Motor neuron (in vitro differentiated cells): ENCODE measurements around the gene IGSF5. TPM values are rescaled to one million over a fixed set of nuclear protein-coding genes. Genes with fewer than 3 reads are reported as not detected.

ENCODE experiments used
- ATAC-seq, 8 experiments: fragments of 200-7000 bp; cut with Tn5 transposase; replicated peaks in 6 of 8; 2 replicates each; pipeline ENCODE4 v1.8.0; 2021; ENCODE audit warnings: mild to moderate bottlenecking in 8 of 8, moderate library complexity in 8 of 8
- H3K27ac ChIP-seq, 2 donors: fragments of 250-450 bp; sonication (Bioruptor Pico); 2 replicates each; pipeline ENCODE4 v1.9.0; 2021; ENCODE audit warnings: antibody characterized with exemption in 2 of 2, mild to moderate bottlenecking in 2 of 2, moderate library complexity in 1 of 2
- H3K4me1 ChIP-seq, 2 donors: fragments of 250-450 bp; sonication (Bioruptor Pico); replicated peaks in 1 of 2; 2 replicates each; pipeline ENCODE4 v1.6.1; 2021; ENCODE audit warnings: antibody characterized with exemption in 2 of 2, mild to moderate bottlenecking in 2 of 2, moderate library complexity in 1 of 2
- H3K4me3 ChIP-seq, 5 donors: fragments of 250-450 bp; sonication (Bioruptor Pico); 2 replicates each; pipeline ENCODE4 v1.9.0; 2021; ENCODE audit warnings: antibody characterized with exemption in 5 of 5, mild to moderate bottlenecking in 5 of 5, moderate library complexity in 4 of 5
- WGBS, 10 experiments: fragments of 450-650 bp; shearing (Covaris generic); methylation state at CpG; one replicate each; pipeline ENCODE4 v1.0.0; 2022; 5-methylcytosine and 5-hydroxymethylcytosine counted together
- in situ Hi-C, 9 experiments: fragments of 400-800 bp; cut with MboI; loops; one replicate each; pipeline ENCODE4 v1.15.0; 2021; ENCODE audit warnings: low sequenced_read_pairs in 9 of 9, low pct_unique_long_range_greater_than_20kb in 2 of 9; ENCODE audit not compliant: unreplicated experiment in 9 of 9
- total RNA-seq, 8 experiments: library from RNA; unstranded; fragments of 300-600 nt; gene quantifications; 2 replicates each; pipeline versions ENCODE4 v1.2.3 to v1.2.4, GENCODE V29; 2022

The IGSF5 gene
- total RNA-seq, 8 experiments from 2014 or later: 0.54 to 6.1 (median 0.72) TPM; not detected in 2

DNA sequence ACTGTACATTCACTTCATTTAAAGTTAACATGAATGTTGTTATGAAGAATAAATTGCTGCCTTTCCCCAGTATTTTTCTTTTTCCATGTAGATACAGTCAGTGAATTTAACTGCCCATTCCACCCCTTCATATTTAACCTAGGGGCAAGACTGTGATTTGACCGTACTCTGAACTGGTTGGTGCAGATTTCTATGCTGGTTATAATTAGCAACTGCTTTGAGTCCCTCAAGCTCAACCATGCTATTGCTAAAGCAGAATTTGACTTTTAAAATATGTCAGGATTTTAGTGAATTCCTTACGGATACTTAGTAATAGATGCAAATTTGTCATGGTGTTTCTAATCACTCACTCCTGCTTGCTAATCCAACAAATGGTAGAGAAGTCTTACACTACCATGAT is 57.2 kb downstream of the IGSF5 start:
- in situ Hi-C loops: no loop called here
- Histone ChIP-seq H3K4me1 (no peaks in the 10 kb centered on the region), H3K27ac (no peak overlapping the region), H3K4me3 (no peak overlapping the region)
- WGBS, 10 experiments: 0 to 100% (median 84%) methylated on average over 1 to 2 of the region's 2 CpGs; no CpG with 5 or more reads in 2 of the 10 experiments
- ATAC-seq: peak in 1 of 8 experiments; percentile 68

DNA sequence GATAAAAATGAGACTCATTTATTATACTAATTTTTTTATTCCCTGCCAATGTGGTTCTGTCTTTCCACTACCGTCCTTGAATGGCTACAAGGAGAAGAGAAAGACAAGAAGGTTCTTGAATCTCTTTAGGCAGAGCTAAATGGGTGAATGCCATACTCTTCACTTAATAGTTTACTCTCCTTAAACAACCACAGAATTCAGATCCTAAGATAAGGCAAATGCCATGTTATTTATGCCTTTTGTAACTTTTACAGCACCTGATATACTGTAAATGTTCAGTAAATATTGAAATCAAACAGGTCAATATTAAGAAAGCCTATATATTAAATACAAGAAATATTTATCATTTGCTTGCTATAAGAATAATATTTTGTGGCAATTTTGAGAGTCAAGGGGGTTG is 58.4 kb downstream of the IGSF5 start:
- Histone ChIP-seq H3K4me3 (no peak overlapping the region), H3K4me1 (no peaks in the 10 kb centered on the region), H3K27ac (no peak overlapping the region)
- 0 to 100% (median 82%) methylated on average over 1 of the region's 1 CpG for WGBS, 10 experiments
- no peak for ATAC-seq
- in situ Hi-C loops: no loop called here

DNA sequence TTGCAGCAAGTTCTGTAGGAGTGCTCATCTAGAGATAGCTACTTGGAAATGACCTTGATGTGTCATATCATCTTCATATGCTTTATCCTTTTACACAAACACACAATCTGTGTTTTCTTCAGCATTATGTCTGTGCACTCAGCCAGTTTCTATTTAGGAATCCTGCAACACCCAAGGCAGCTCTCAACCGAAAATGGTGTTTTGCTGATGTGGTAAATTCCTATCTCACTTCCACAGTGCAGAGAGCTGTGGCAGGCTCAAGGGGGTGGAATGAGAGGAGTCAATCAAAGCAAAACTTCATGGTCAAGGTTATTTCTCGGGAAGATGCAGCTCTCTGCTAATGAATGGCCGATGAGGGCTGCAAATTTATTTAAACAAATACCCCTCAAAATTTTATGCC is 59.3 kb downstream of the IGSF5 start:
- in situ Hi-C loops: no loop called here
- ATAC-seq: no peak
- Histone ChIP-seq H3K4me1 (no peaks in the 10 kb centered on the region), H3K27ac (no peak overlapping the region), H3K4me3 (no peak overlapping the region)
- 23 to 100% (median 90%) methylated on average over 1 to 3 of the region's 3 CpGs; no CpG with 5 or more reads in 5 of the 10 experiments for WGBS, 10 experiments

- no peak for ATAC-seq
- H3K4me3 ChIP-seq: no peak overlapping the region
- no peak overlapping the region for H3K27ac ChIP-seq
- WGBS, 10 experiments: 38% methylated on average over 1 of the region's 1 CpG; no CpG with 5 or more reads in 9 of the 10 experiments
- no peaks in the 10 kb centered on the region for H3K4me1 ChIP-seq
- in situ Hi-C loops: no loop called here
Observed at GRCh38 chr21:39805983-39806382, 61.0 kb downstream of the IGSF5 start.

DNA sequence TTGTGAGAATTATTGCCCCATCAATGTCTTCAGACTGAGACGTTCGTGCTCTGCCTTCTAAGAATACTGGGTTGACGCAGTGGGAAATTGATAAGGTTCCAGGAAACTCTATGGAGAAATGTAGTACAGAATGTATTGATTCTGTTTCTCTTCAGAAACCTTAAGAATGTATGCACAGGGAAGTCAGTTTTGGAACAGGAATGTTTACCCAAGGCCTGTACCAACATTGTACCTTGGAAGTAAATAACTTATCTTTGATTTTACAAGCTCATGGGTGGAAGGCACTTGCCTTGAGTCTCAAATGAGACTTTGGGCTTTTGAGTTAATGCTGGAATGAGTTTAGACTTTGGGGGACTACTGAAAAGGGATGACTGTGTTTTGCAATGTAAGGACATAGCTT is 62.8 kb downstream of the IGSF5 start:
- ATAC-seq: no peak
- H3K4me1 ChIP-seq: no peaks in the 10 kb centered on the region
- 3 to 88% (median 60%) methylated on average over 1 to 3 of the region's 3 CpGs; no CpG with 5 or more reads in 5 of the 10 experiments for WGBS, 10 experiments

DNA sequence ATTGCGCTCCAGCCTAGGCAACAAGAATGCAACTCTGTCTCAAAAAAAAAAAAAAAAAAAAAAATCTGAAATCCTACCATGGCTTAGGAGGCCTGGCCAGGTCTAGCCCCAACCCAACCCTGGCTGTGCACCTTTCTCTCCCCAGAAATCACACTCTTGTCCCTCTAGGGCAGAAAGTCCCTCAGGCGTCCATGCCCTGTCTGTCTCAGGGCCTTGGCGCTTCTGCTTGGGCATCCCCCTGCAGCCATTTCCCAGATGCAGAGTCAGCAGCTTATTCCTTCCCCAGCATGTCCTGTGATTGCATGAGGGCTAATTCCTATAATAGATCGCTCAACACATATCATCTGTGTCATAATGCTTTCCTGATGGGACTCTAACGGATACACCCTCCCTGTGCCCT is 65.0 kb downstream of the IGSF5 start:
- peak in 1 of 8 experiments; percentile 25 for ATAC-seq
- no peak overlapping the region for H3K27ac ChIP-seq
- H3K4me3 ChIP-seq: no peak overlapping the region
- WGBS, 10 experiments: 0 to 100% (median 97%) methylated on average over 1 to 5 of the region's 5 CpGs; no CpG with 5 or more reads in 4 of the 10 experiments
- no peaks in the 10 kb centered on the region for H3K4me1 ChIP-seq
- in situ Hi-C loops: no loop called here

More for the DNA sequence above, 62.8 kb downstream of the IGSF5 start:
- in situ Hi-C loops: no loop called here
- Histone ChIP-seq H3K27ac (no peak overlapping the region), H3K4me3 (no peak overlapping the region)

DNA sequence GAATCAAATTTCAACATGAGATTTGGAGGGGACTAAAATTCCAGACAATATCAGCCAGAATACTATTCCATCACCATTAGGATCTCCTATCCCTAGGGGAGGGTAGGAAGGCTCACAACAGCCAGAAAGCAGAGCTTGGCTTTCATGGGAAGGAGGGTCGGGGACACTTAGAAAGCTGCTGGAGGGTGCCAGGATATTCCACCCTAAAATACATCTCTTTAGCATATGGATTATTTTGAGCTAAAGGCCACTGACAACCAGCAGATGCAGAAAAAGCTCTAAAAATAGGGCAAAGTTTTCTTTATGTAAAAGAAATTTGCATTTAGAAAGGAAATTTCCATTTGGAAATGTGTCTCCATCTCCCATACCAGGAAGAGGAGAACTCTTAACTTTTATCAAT is 68.0 kb downstream of the IGSF5 start:
- ATAC-seq: peak in 1 of 8 experiments; percentile 92
- H3K4me1 ChIP-seq: no peaks in the 10 kb centered on the region
- in situ Hi-C loops: no loop called here
- H3K4me3 ChIP-seq: no peak overlapping the region
- 0 to 100% (median 14%) methylated on average over 1 of the region's 1 CpG; no CpG with 5 or more reads in 7 of the 10 experiments for WGBS, 10 experiments
- no peak overlapping the region for H3K27ac ChIP-seq

DNA sequence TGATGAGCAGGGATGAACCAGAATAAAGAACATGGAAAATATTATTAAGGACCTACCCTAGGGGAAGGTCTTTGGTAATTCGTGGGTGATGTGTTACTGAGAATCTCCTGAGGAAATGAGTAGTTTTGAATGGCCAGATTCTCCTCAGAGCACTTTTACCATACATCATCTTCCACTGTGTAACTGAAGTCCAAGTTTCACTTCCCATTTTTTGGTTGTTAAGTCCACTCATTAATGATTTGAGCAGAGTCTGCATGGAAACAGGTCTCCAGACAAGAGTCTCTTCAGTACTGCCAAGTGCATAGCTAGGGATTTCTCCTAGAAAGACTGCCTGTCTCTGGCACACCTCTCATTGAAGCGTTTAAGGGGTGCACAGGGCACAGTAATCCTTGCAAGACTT is 73.6 kb downstream of the IGSF5 start:
- whole genome bisulfite sequencing, 10 experiments: 0 to 78% (median 10%) methylated on average over 1 to 2 of the region's 2 CpGs; no CpG with 5 or more reads in 3 of the 10 experiments

GRCh38 chr21:39822042-39822441 is 77.1 kb downstream of the IGSF5 start:
- H3K27ac ChIP-seq: no peak overlapping the region
- ATAC-seq: no peak
- in situ Hi-C loops: no loop called here
- H3K4me3 ChIP-seq: no peak overlapping the region
- H3K4me1 ChIP-seq: no peaks in the 10 kb centered on the region
- 0 to 100% (median 68%) methylated on average over 1 to 3 of the region's 3 CpGs for WGBS, 10 experiments

More for the DNA sequence above, 73.6 kb downstream of the IGSF5 start:
- in situ Hi-C loops: no loop called here
- H3K4me1 ChIP-seq: no peaks in the 10 kb centered on the region
- no peak for ATAC-seq
- no peak overlapping the region for H3K27ac ChIP-seq
- H3K4me3 ChIP-seq: no peak overlapping the region

- ATAC-seq: peak in 2 of 8 experiments; percentile 16 to 45
- H3K27ac ChIP-seq: no peak overlapping the region
- H3K4me1 ChIP-seq: no peaks in the 10 kb centered on the region
- WGBS, 10 experiments: 0 to 75% (median 25%) methylated on average over 1 of the region's 1 CpG; no CpG with 5 or more reads in 7 of the 10 experiments
- in situ Hi-C loops: no loop called here
- H3K4me3 ChIP-seq: no peak overlapping the region
Observed at GRCh38 chr21:39825250-39825649, 80.3 kb downstream of the IGSF5 start.

- WGBS, 10 experiments: 0 to 100% (median 56%) methylated on average over 1 to 4 of the region's 4 CpGs; no CpG with 5 or more reads in 1 of the 10 experiments
- Histone ChIP-seq H3K4me3 (no peak overlapping the region), H3K4me1 (no peaks in the 10 kb centered on the region), H3K27ac (no peak overlapping the region)
- in situ Hi-C loops: no loop called here
- no peak for ATAC-seq
Observed at GRCh38 chr21:39834543-39834942, 89.6 kb downstream of the IGSF5 start.

DNA sequence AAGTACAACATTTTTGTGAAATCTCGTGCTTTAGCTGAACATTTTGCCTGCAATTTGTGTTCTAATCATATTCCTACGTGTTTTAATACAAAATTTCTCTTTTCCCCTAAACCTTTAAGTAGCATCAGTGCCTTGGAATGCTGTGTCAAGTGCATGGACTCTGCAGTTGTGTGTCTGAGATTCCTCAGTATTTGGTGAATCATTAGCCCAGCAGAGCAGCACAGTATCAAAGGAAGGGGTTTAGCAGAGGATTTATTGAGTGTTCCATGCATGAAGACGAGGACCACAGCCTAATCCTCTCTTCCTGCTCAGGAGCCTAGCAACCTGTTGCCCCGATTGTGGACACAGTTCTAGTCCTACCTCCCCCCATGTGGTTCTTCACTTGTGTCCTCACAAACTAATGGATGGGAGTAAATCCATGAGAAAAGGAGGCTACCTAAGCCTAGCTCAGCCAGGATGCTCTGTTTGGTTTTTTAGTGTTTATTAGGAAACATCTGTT is 92.9 kb downstream of the IGSF5 start:
- Histone ChIP-seq H3K27ac (no peak overlapping the region), H3K4me3 (no peak overlapping the region), H3K4me1 (peaks cover 5 to 7% of the 10 kb centered on the region in 2 donors)
- 0 to 69% (median 20%) methylated on average over 1 to 4 of the region's 4 CpGs; no CpG with 5 or more reads in 1 of the 10 experiments for WGBS, 10 experiments
- no peak for ATAC-seq
- in situ Hi-C loops: no loop called here

DNA sequence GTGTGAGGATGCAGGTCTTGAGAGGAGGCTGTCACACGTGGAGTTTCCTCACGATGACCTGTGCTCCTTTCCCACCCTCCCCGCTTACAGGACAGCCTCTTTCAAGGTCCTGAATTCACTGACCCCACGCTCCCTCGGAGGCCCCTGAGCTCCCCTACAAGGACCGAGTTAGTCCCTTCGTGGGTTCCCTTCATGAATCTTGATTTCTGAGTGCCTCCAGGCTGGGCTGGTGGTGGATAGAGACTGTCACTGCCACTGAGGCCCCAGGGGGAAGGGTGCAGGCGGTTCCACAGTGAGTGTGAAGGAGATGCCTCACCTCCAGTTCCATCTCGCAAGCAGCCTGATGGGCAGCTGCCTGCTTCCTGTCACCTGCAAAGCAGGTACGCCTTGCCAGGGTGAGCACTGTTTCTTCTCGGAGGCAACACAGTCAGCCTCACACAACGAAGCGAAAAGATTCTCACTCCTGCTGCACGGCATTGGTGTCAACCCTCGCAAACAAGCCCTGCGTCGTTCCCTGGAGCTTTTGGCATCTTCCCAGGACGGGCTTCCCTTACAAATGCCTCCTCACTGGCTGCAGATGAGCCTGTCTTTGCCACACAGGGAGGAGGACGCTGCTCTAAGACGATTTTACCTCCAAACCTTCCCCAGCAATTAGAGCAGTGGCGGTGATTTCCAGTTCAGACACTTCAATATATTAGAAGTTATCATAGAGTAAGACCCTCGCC is 95.6 kb downstream of the IGSF5 start:
- in situ Hi-C loops: no loop called here
- no peak overlapping the region for H3K4me3 ChIP-seq

More for the DNA sequence above, 95.6 kb downstream of the IGSF5 start:
- ATAC-seq: no peak
- 0 to 88% (median 74%) methylated on average over 1 to 13 of the region's 22 CpGs; no CpG with 5 or more reads in 3 of the 10 experiments for WGBS, 10 experiments
- Histone ChIP-seq H3K4me1 (peaks cover 8 to 15% of the 10 kb centered on the region in 2 donors), H3K27ac (no peak overlapping the region)
